GM18868 (cell line): ENCODE measurements around the gene AKAP17A.
"Not testable (repeated sequence)": the region's sequence is repeated elsewhere in the genome, so short reads cannot be mapped to it uniquely, and the experiment has no call there.

Experiments
- ATAC-seq: cut with Tn5 transposase; IDR thresholded peaks from one replicate; pipeline ENCODE4 v1.9.1; 2021; ENCODE audit warnings: mild to moderate bottlenecking, moderate library complexity; ENCODE audit not compliant: unreplicated experiment

AKAP17A gene

DNA sequence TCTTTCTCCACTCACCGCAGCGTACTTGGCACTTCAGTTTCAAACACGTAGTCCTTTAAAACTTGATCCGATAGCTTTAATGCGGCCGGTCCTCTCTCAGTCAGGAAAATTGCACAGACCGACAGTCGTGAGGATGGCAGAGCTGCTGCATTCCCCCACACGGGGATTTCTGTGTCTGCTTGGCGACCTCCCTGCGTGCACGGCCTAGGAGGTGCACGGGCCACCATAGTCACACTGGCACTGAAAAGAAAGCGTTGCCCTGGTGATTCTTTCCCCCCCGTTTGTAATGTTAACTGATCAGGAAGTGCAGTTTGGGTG lies 10.3 kb downstream of the AKAP17A start:
- no peak for ATAC-seq

- ATAC-seq, result no peak
These were observed 10.9 kb downstream of the AKAP17A start for GRCh38 chrX:1602299-1602698.

GRCh38 chrX:1606496-1606895 lies 15.1 kb downstream of the AKAP17A start:
- no peak for ATAC-seq

GRCh38 chrX:1609311-1609710 lies 17.9 kb downstream of the AKAP17A start:
- ATAC-seq, result no peak

GRCh38 chrX:1609762-1610161 lies 18.4 kb downstream of the AKAP17A start:
- ATAC-seq, result no peak

DNA sequence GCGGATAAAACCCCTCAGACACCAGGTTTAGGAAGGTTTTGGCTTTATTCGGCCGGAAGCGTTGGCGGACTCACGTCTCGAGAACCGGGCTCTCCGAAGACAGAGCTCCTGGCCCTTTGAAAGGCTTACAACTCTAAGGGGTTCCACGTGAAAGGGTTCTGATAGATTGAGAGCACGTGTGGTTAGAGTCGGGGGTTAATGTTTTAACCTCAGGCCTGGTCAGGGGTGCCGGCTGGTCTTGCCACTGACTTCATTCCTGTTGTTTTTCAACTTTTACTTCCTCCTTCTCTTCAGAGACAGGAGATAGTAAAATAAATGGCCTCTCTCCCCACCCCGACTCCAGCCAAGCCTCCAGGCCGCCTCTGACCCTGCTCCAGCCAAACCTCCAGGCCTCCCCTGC lies 18.8 kb downstream of the AKAP17A start:
- ATAC-seq, result no peak

DNA sequence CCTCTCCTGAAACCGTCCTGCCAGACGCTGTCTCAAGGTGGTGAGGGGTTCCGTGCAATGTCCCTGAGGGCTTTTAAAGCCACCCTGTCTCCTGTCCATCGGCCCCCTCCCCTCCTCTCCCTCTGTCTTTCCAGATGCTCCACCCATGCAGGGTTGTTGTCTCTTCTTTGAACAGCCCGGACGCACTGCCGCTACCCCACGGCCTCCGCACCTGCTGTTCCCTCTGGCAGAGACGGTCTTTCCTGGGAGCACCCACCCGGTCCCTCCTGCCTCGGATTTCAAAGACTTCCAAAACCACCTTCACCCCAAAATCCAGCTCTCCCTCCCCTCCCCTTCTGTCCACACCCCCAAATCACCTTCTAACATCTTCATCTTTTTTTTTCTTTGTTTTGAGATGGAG lies 19.3 kb downstream of the AKAP17A start:
- ATAC-seq, result no peak

DNA sequence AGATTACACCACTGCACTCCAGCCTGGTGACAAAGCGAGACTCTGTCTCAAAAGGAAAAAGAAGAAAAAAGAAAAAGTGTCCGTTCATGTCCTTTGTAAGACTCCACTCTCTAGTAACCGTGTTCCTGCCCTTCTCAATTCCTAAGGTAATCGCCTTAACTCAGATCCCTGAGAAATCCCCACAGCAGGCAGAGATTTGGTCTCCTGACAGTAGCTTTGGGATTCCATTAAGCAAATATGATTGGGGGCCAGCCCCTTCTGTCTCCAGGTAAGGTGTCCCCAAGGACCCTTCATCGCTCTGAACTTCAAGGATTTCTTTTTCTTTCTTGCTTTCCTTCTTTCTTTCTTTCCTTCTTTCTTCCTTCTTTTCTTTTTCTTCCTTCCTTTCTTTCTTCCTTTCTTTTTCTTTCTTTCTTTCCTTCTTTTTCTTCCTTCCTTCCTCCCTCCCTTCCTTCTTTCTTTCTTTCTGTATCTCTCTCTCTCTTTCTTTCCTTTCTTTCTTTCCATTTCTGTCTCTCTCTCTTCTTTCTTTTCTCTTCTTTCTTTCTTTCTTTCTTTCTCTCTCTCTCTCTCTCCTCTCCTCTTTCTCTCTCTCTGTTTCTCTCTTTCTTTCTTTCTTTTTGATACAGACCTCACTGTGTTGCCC lies 21.4 kb downstream of the AKAP17A start:
- ATAC-seq, result no peak

DNA sequence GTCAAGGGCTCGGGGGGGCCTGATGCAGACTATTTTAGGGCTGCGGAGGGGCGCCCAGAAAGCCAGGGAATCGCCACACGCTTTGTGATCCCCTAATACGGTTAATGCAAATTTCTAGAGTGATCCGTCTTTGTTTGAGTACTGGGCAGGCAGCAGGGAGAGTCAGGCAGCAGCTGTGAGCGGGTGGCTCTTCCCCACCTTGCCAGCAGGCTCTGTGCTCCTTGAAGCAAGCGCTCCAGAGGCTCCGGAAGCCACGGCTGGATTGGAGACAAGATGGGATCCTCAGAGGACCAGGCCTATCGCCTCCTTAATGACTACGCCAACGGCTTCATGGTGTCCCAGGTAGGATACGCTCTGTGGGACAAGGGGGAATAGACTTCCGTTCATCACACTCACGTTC lies 23.5 kb downstream of the AKAP17A start, which contains the start of gene ASMT:
TSS of gene ASMT (plus strand) at position 133 of the 400 bp plus-strand sequence. CDS start at position 274, 141 bp downstream.
- no peak for ATAC-seq

GRCh38 chrX:1618689-1619088 lies 27.3 kb downstream of the AKAP17A start:
- ATAC-seq, result no peak

GRCh38 chrX:1623691-1624090 lies 32.3 kb downstream of the AKAP17A start:
- no peak for ATAC-seq

GRCh38 chrX:1624158-1624860 lies 32.9 kb downstream of the AKAP17A start:
- not testable (repeated sequence) for ATAC-seq

DNA sequence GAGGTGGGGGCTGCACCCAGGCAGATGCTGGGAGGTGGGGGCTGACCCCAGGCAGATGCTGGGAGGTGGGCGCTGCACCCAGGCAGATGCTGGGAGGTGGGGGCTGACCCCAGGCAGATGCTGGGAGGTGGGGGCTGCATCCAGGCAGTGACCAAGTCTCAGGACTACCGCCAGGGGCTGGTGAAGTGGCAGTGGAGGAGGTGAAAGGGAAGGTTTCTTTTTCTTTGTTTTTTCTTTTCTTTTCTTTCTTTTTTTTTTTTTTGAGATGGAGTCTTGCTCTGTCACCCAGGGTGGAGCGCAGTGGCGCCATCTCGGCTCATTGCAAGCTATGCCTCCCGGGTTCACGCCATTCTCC lies 33.4 kb downstream of the AKAP17A start:
- ATAC-seq, result not testable (repeated sequence)

- no peak for ATAC-seq
These were observed 37.8 kb downstream of the AKAP17A start for GRCh38 chrX:1629244-1629643.

- no peak for ATAC-seq
These were observed 54.6 kb downstream of the AKAP17A start for GRCh38 chrX:1646009-1646408.

DNA sequence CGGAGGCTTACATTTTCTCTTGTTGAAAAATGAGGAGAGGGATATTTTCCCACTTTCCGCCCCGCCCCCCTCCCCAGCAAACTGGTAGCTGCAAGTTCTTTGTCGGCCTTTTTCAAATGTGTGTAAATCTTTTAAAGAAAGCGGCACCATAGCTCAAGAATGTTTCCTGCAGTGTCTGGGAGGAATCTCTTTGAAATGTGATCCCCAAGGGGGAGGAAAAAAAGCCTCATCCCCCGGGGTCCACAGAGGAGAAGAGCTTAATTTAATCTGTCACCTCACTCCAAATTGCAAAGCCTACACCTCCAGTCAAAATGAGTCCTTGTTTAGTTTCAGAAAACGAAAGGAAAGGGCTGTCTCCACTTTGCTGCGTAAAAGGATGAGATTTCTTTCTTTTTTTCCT lies 58.2 kb downstream of the AKAP17A start:
- no peak for ATAC-seq
